WTC11 (cell line): ENCODE data around the gene TMBIM6. TPM values are rescaled to one million over a fixed set of nuclear protein-coding genes. Genes with fewer than 3 reads are reported as not detected.

Experiments
- ATAC-seq: fragments of 200-7000 bp; cut with Tn5 transposase; 2 replicates; pipeline ENCODE4 v1.10.0; 2021; ENCODE audit warnings: mild to moderate bottlenecking, moderate library complexity
- CTCF ChIA-PET: fragments of 300-600 bp; sonication (Branson Sonifier 250); formaldehyde crosslinking; loops from one replicate; lab custom pipeline; 2021; ENCODE audit warnings: antibody characterized with exemption; lab: Charles Lee
- POLR2A ChIA-PET: fragments of 350-600 bp; sonication (Branson Sonifier 250); formaldehyde crosslinking; loops from one replicate; lab custom pipeline; 2021; ENCODE audit warnings: antibody characterized with exemption; lab: Charles Lee
- DNase-seq: peaks from one replicate; pipeline ENCODE4 v3.0.0; 2021; ENCODE audit warnings: low spot score
- H3K27ac Mint-ChIP-seq: 2 replicates; pipeline ENCODE4 v1.8.0; 2021; ENCODE audit warnings: mixed read lengths
- H3K27me3 Mint-ChIP-seq: 2 replicates; pipeline ENCODE4 v1.8.0; 2021; ENCODE audit warnings: low read depth, mild to moderate bottlenecking, moderate library complexity, mixed read lengths
- H3K36me3 Mint-ChIP-seq: 2 replicates; pipeline ENCODE4 v1.8.0; 2021; ENCODE audit warnings: mixed read lengths
- H3K4me1 Mint-ChIP-seq: 2 replicates; pipeline ENCODE4 v1.8.0; 2022; ENCODE audit warnings: mixed read lengths
- H3K4me3 Mint-ChIP-seq: 2 replicates; pipeline ENCODE4 v1.8.0; 2021; ENCODE audit warnings: mild to moderate bottlenecking, moderate library complexity, mixed read lengths
- H3K9me3 Mint-ChIP-seq: 2 replicates; pipeline ENCODE4 v1.8.0; 2021; ENCODE audit warnings: mixed read lengths
- ATF1 ChIP-seq: sonication (generic); formaldehyde crosslinking; IDR thresholded peaks from 2 replicates; pipeline ENCODE4 v1.8.1; 2023; ENCODE audit warnings: mild to moderate bottlenecking, moderate library complexity, missing genetic modification reagents
- ATF2 ChIP-seq: sonication (generic); formaldehyde crosslinking; IDR thresholded peaks from 2 replicates; pipeline ENCODE4 v1.8.1; 2022; ENCODE audit warnings: low read depth, missing genetic modification reagents, borderline replicate concordance
- CTCF ChIP-seq: fragments of 200-600 bp; IDR thresholded peaks from 2 replicates; pipeline ENCODE4 v1.8.0; 2022; ENCODE audit warnings: antibody characterized with exemption
- HMGA2 ChIP-seq: fragments of 250-450 bp; sonication (Bioruptor Pico); IDR thresholded peaks from 2 replicates; pipeline ENCODE4 v1.4.0; 2021; ENCODE audit warnings: mild to moderate bottlenecking, moderate library complexity
- IRF2 ChIP-seq: sonication (generic); formaldehyde crosslinking; IDR thresholded peaks from 2 replicates; pipeline ENCODE4 v1.8.0; 2022; ENCODE audit warnings: low read depth, missing genetic modification reagents, borderline replicate concordance
- KAT7 ChIP-seq: sonication (generic); formaldehyde crosslinking; IDR thresholded peaks from 2 replicates; pipeline ENCODE4 v1.8.1; 2023; ENCODE audit warnings: missing genetic modification reagents, mild to moderate bottlenecking, borderline replicate concordance
- NR1H2 ChIP-seq: sonication (generic); formaldehyde crosslinking; IDR thresholded peaks from 2 replicates; pipeline ENCODE4 v1.9.0; 2021; ENCODE audit warnings: mild to moderate bottlenecking, moderate library complexity, missing genetic modification reagents
- NR2C2 ChIP-seq: sonication (generic); formaldehyde crosslinking; IDR thresholded peaks from 2 replicates; pipeline ENCODE4 v1.8.0; 2022; ENCODE audit warnings: mild to moderate bottlenecking, missing genetic modification reagents
- NR3C1 ChIP-seq: sonication (generic); formaldehyde crosslinking; conservative IDR thresholded peaks from 2 replicates; pipeline ENCODE4 v1.8.1; 2023; ENCODE audit warnings: low read depth, mild to moderate bottlenecking, missing genetic modification reagents
- SMAD4 ChIP-seq: sonication (generic); formaldehyde crosslinking; IDR thresholded peaks from 2 replicates; pipeline ENCODE4 v1.8.0; 2022; ENCODE audit warnings: mild to moderate bottlenecking, missing genetic modification reagents
- ZNF263 ChIP-seq: sonication (generic); formaldehyde crosslinking; IDR thresholded peaks from 2 replicates; pipeline ENCODE4 v1.8.1; 2022; ENCODE audit warnings: low read depth, mild to moderate bottlenecking, moderate library complexity, missing genetic modification reagents
- ZNF281 ChIP-seq: sonication (generic); formaldehyde crosslinking; IDR thresholded peaks from 2 replicates; pipeline ENCODE4 v1.8.0; 2023; ENCODE audit warnings: mild to moderate bottlenecking, missing genetic modification reagents
- ZNF423 ChIP-seq: fragments of 250-450 bp; sonication (Bioruptor Pico); IDR thresholded peaks from 2 replicates; pipeline ENCODE4 v2.1.2; 2022; ENCODE audit warnings: mild to moderate bottlenecking, moderate library complexity
- total RNA-seq: library from RNA; stranded (reverse); gene quantifications from 3 replicates; pipeline ENCODE4 v1.2.3, GENCODE V29; 2021
- TF ChIP-seq, protein P1 (sequence below): sonication (generic); formaldehyde crosslinking; IDR thresholded peaks from 2 replicates; pipeline ENCODE4 v1.8.0; 2022; ENCODE audit warnings: missing genetic modification reagents
- TF ChIP-seq, protein P2 (sequence below): sonication (generic); formaldehyde crosslinking; IDR thresholded peaks from 2 replicates; pipeline ENCODE4 v1.8.0; 2023; ENCODE audit warnings: missing genetic modification reagents
- TF ChIP-seq, protein P3 (sequence below): sonication (generic); formaldehyde crosslinking; IDR thresholded peaks from 2 replicates; pipeline ENCODE4 v1.8.1; 2022; ENCODE audit warnings: mild to moderate bottlenecking, missing genetic modification reagents, moderate library complexity, borderline replicate concordance
- TF ChIP-seq, protein P4 (sequence below): sonication (generic); formaldehyde crosslinking; IDR thresholded peaks from 2 replicates; pipeline ENCODE4 v1.8.0; 2022; ENCODE audit warnings: mild to moderate bottlenecking, missing genetic modification reagents

Gene TMBIM6
- total RNA-seq, 1 experiment from 2014 or later: 402 TPM

GRCh38 chr12:49692851-49693250, 48.5 kb upstream of the TMBIM6 start:
- DNase-seq: no peak
- no peak for ATAC-seq
- H3K36me3 Mint-ChIP-seq: no peaks in the 10 kb centered on the region
- peaks cover 54% of the 10 kb centered on the region for H3K4me1 Mint-ChIP-seq
- H3K27me3 Mint-ChIP-seq: no peaks in the 10 kb centered on the region
- H3K9me3 Mint-ChIP-seq: no peaks in the 10 kb centered on the region
- peak overlapping the region; percentile 64; the same call in 1 of the 2 replicates for H3K27ac Mint-ChIP-seq
- H3K4me3 Mint-ChIP-seq: no peak overlapping the region
- ChIA-PET CTCF (interaction anchor here (0.9 to 1.3 kb wide), 4 partner anchors 14 to 113 kb away, joined by 3 to 6 read pairs (median 3); partner anchors contain the start of gene TMBIM6), POLR2A (interaction anchor here (1.0 kb wide), 1 partner anchor 14 kb away, joined by 3 read pairs; the partner anchor contains the start of gene FMNL3)
- no peak for TF ChIP-seq NR1H2 (CRISPR knock-in tag)
- no peak for TF ChIP-seq HMGA2 (CRISPR knock-in tag)
- TF ChIP-seq, protein P1, sequence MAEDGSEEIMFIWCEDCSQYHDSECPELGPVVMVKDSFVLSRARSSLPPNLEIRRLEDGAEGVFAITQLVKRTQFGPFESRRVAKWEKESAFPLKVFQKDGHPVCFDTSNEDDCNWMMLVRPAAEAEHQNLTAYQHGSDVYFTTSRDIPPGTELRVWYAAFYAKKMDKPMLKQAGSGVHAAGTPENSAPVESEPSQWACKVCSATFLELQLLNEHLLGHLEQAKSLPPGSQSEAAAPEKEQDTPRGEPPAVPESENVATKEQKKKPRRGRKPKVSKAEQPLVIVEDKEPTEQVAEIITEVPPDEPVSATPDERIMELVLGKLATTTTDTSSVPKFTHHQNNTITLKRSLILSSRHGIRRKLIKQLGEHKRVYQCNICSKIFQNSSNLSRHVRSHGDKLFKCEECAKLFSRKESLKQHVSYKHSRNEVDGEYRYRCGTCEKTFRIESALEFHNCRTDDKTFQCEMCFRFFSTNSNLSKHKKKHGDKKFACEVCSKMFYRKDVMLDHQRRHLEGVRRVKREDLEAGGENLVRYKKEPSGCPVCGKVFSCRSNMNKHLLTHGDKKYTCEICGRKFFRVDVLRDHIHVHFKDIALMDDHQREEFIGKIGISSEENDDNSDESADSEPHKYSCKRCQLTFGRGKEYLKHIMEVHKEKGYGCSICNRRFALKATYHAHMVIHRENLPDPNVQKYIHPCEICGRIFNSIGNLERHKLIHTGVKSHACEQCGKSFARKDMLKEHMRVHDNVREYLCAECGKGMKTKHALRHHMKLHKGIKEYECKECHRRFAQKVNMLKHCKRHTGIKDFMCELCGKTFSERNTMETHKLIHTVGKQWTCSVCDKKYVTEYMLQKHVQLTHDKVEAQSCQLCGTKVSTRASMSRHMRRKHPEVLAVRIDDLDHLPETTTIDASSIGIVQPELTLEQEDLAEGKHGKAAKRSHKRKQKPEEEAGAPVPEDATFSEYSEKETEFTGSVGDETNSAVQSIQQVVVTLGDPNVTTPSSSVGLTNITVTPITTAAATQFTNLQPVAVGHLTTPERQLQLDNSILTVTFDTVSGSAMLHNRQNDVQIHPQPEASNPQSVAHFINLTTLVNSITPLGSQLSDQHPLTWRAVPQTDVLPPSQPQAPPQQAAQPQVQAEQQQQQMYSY (CRISPR knock-in tag): no peak
- TF ChIP-seq KAT7: no peak
- TF ChIP-seq ATF1: no peak
- TF ChIP-seq ATF2: no peak
- TF ChIP-seq ZNF423: no peak
- TF ChIP-seq NR2C2 (CRISPR knock-in tag): no peak
- TF ChIP-seq, protein P2, sequence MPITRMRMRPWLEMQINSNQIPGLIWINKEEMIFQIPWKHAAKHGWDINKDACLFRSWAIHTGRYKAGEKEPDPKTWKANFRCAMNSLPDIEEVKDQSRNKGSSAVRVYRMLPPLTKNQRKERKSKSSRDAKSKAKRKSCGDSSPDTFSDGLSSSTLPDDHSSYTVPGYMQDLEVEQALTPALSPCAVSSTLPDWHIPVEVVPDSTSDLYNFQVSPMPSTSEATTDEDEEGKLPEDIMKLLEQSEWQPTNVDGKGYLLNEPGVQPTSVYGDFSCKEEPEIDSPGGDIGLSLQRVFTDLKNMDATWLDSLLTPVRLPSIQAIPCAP (CRISPR knock-in tag): no peak
- TF ChIP-seq, protein P3, sequence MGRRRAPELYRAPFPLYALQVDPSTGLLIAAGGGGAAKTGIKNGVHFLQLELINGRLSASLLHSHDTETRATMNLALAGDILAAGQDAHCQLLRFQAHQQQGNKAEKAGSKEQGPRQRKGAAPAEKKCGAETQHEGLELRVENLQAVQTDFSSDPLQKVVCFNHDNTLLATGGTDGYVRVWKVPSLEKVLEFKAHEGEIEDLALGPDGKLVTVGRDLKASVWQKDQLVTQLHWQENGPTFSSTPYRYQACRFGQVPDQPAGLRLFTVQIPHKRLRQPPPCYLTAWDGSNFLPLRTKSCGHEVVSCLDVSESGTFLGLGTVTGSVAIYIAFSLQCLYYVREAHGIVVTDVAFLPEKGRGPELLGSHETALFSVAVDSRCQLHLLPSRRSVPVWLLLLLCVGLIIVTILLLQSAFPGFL (CRISPR knock-in tag): no peak
- TF ChIP-seq, protein P4, sequence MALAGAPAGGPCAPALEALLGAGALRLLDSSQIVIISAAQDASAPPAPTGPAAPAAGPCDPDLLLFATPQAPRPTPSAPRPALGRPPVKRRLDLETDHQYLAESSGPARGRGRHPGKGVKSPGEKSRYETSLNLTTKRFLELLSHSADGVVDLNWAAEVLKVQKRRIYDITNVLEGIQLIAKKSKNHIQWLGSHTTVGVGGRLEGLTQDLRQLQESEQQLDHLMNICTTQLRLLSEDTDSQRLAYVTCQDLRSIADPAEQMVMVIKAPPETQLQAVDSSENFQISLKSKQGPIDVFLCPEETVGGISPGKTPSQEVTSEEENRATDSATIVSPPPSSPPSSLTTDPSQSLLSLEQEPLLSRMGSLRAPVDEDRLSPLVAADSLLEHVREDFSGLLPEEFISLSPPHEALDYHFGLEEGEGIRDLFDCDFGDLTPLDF (CRISPR knock-in tag): no peak
- TF ChIP-seq IRF2 (CRISPR knock-in tag): no peak
- no peak for TF ChIP-seq ZNF281
- TF ChIP-seq NR3C1 (CRISPR knock-in tag): no peak
- no peak for TF ChIP-seq CTCF
- no peak for TF ChIP-seq ZNF263 (CRISPR knock-in tag)
- TF ChIP-seq SMAD4 (CRISPR knock-in tag): no peak
- TF ChIP-seq, all 79 proteins: peak for 0
